A549 (cell line): ENCODE data around the gene LHFPL2. TPM values are rescaled to one million over a fixed set of nuclear protein-coding genes. Genes with fewer than 3 reads are reported as not detected.

Experiments used
- ATAC-seq, 2 experiments: fragments of 200-7000 bp in 1 of 2; fragments of >200 bp in 1 of 2; cut with Nextera tagmentation in 1 of 2; cut with Tn5 transposase in 1 of 2; 3 replicates each; pipeline versions ENCODE4 v1.8.0 to v1.9.1; 2018 to 2020; ENCODE audit warnings: mild to moderate bottlenecking in 1 of 2, moderate library complexity in 1 of 2
- CTCF ChIA-PET: fragments of 300-600 bp; sonication (Branson Sonifier 250); formaldehyde crosslinking; extraction: SDS; loops from one replicate; lab custom pipeline; 2021; ENCODE audit warnings: antibody characterized with exemption, inconsistent platforms; lab: Yijun Ruan, JAX
- POLR2A ChIA-PET: fragments of 350-600 bp; formaldehyde crosslinking; extraction: SDS; loops from one replicate; lab custom pipeline; 2021; ENCODE audit warnings: antibody characterized with exemption, inconsistent platforms; lab: Yijun Ruan, JAX
- DNase-seq, 2 experiments: peaks; one replicate each; pipeline versions ENCODE4 v3.0.0 to v3.0.0-alpha.2; 2011 to 2016; ENCODE audit warnings: low read depth in 1 of 2, low spot score in 1 of 2
- FAIRE-seq: peaks from 2 replicates; lab custom pipeline; 2011; peaks lifted over from hg19 to GRCh38; lab: Jason Lieb, UNC
- H3K27ac ChIP-seq, 2 experiments: fragments of >200 bp; sonication (Bioruptor Twin); formaldehyde crosslinking; 3 replicates each; pipeline ENCODE4 v1.5.1; 2016 to 2017
- H3K4me1 ChIP-seq: fragments of >200 bp; sonication (Bioruptor Twin); formaldehyde crosslinking; 3 replicates; pipeline ENCODE4 v1.6.1; 2016
- H3K4me2 ChIP-seq: fragments of >200 bp; sonication (Bioruptor Twin); formaldehyde crosslinking; 3 replicates; pipeline ENCODE4 v1.6.1; 2016
- H3K4me3 ChIP-seq: fragments of >200 bp; sonication (Bioruptor Twin); formaldehyde crosslinking; 3 replicates; pipeline ENCODE4 v1.5.1; 2016
- H3K9me3 ChIP-seq: fragments of >200 bp; sonication (Bioruptor Twin); formaldehyde crosslinking; 3 replicates; pipeline ENCODE4 v1.6.1; 2016
- ATOH8 ChIP-seq: fragments of 250-450 bp; sonication (Bioruptor Pico); IDR thresholded peaks from 2 replicates; pipeline ENCODE4 v1.5.0; 2020; ENCODE audit warnings: low read depth, mild to moderate bottlenecking, moderate library complexity
- BHLHE40 ChIP-seq: IDR thresholded peaks from 2 replicates; pipeline ENCODE4 v1.6.1; 2012; ENCODE audit warnings: low read depth, low read length, inconsistent platforms
- CBX8 ChIP-seq: fragments of 200-600 bp; sonication (generic); IDR thresholded peaks from 2 replicates; pipeline ENCODE4 v1.6.1; 2016
- CHD4 ChIP-seq: fragments of 200-600 bp; sonication (generic); IDR thresholded peaks from 2 replicates; pipeline ENCODE4 v1.6.1; 2016; ENCODE audit warnings: antibody characterized with exemption, mild to moderate bottlenecking, borderline replicate concordance
- EHF ChIP-seq: fragments of 250-450 bp; sonication (Bioruptor Pico); IDR thresholded peaks from 2 replicates; pipeline ENCODE4 v1.5.0; 2020; ENCODE audit warnings: mild to moderate bottlenecking
- EHMT2 ChIP-seq: fragments of 200-600 bp; sonication (generic); IDR thresholded peaks from 2 replicates; pipeline ENCODE4 v1.6.1; 2016; ENCODE audit warnings: antibody characterized with exemption, low read depth, mild to moderate bottlenecking, moderate library complexity
- ELK1 ChIP-seq: fragments of 150-350 bp; IDR thresholded peaks from 2 replicates; pipeline ENCODE4 v1.6.1; 2014; ENCODE audit warnings: low read depth, mild to moderate bottlenecking, low read length
- EP300 ChIP-seq, 2 experiments: fragments of >200 bp; sonication (Bioruptor Twin); formaldehyde crosslinking; IDR thresholded peaks; 2 replicates in 1 of 2; 3 replicates in 1 of 2; pipeline ENCODE4 v1.6.1; 2016 to 2017
- FOSB ChIP-seq: fragments of 250-450 bp; sonication (Bioruptor Pico); IDR thresholded peaks from 2 replicates; pipeline ENCODE4 v1.5.0; 2020; ENCODE audit warnings: mild to moderate bottlenecking, moderate library complexity
- FOXS1 ChIP-seq: fragments of 250-450 bp; sonication (Bioruptor Pico); IDR thresholded peaks from 2 replicates; pipeline ENCODE4 v1.5.0; 2020; ENCODE audit warnings: mild to moderate bottlenecking, moderate library complexity
- HDAC2 ChIP-seq: fragments of 200-600 bp; sonication (generic); IDR thresholded peaks from 2 replicates; pipeline ENCODE4 v1.6.1; 2016
- HES2 ChIP-seq: fragments of >200 bp; sonication (Bioruptor Twin); formaldehyde crosslinking; IDR thresholded peaks from 2 replicates; pipeline ENCODE4 v1.6.1; 2016
- HOXB13 ChIP-seq: fragments of 250-450 bp; sonication (Bioruptor Pico); IDR thresholded peaks from 2 replicates; pipeline ENCODE4 v1.5.0; 2020; ENCODE audit warnings: low read depth, mild to moderate bottlenecking, moderate library complexity
- KDM1A ChIP-seq: fragments of 200-600 bp; sonication (generic); IDR thresholded peaks from 2 replicates; pipeline ENCODE4 v1.6.1; 2016; ENCODE audit warnings: low read depth, mild to moderate bottlenecking
- MYC ChIP-seq: IDR thresholded peaks from 2 replicates; pipeline ENCODE4 v1.6.1; 2012; ENCODE audit warnings: mild to moderate bottlenecking, inconsistent platforms, low read length, improper control_type of control experiment, borderline replicate concordance
- NPAS2 ChIP-seq: fragments of 250-450 bp; sonication (Bioruptor Pico); IDR thresholded peaks from 2 replicates; pipeline ENCODE4 v1.8.0; 2022; ENCODE audit warnings: mild to moderate bottlenecking, moderate library complexity, borderline replicate concordance
- PBX3 ChIP-seq: IDR thresholded peaks from 2 replicates; pipeline ENCODE4 v1.6.1; 2012
- PHF8 ChIP-seq: fragments of 200-600 bp; sonication (generic); IDR thresholded peaks from 2 replicates; pipeline ENCODE4 v1.6.1; 2016; ENCODE audit warnings: low read depth, mild to moderate bottlenecking, antibody characterized with exemption, moderate library complexity, borderline replicate concordance
- REST ChIP-seq: fragments of 200-600 bp; sonication (generic); IDR thresholded peaks from 2 replicates; pipeline ENCODE4 v1.6.1; 2016; ENCODE audit warnings: antibody characterized with exemption, mild to moderate bottlenecking, moderate library complexity
- RNF2 ChIP-seq: fragments of 200-600 bp; sonication (generic); IDR thresholded peaks from 2 replicates; pipeline ENCODE4 v1.6.1; 2016; ENCODE audit warnings: low read depth, mild to moderate bottlenecking, antibody characterized with exemption, moderate library complexity, borderline replicate concordance
- TFCP2L1 ChIP-seq: fragments of 250-450 bp; sonication (Bioruptor Pico); IDR thresholded peaks from 2 replicates; pipeline ENCODE4 v1.5.0; 2021; ENCODE audit warnings: mild to moderate bottlenecking
- USF2 ChIP-seq: fragments of 450-650 bp; IDR thresholded peaks from 2 replicates; pipeline ENCODE4 v1.6.1; 2014; ENCODE audit warnings: antibody characterized with exemption
- ZFP36 ChIP-seq: fragments of 450-650 bp; IDR thresholded peaks from 2 replicates; pipeline ENCODE4 v1.6.1; 2014; ENCODE audit warnings: borderline replicate concordance; ENCODE audit not compliant: partially characterized antibody
- ZNF302 ChIP-seq: fragments of 250-450 bp; sonication (Bioruptor Pico); IDR thresholded peaks from 2 replicates; pipeline ENCODE4 v1.9.0; 2021; ENCODE audit warnings: inconsistent platforms, mild to moderate bottlenecking, moderate library complexity
- ZSCAN20 ChIP-seq: fragments of 250-450 bp; sonication (Bioruptor Pico); IDR thresholded peaks from 2 replicates; pipeline ENCODE4 v1.8.0; 2022; ENCODE audit warnings: mild to moderate bottlenecking, moderate library complexity
- WGBS: methylation state at CpG from one replicate; pipeline ENCODE4 v1.1.6; 2017; ENCODE audit errors: missing lambda C conversion rate; 5-methylcytosine and 5-hydroxymethylcytosine counted together
- polyA plus RNA-seq, 4 experiments: library from polyadenylated mRNA; depleted of rRNA in 3 of 4; stranded (reverse); fragments of >200 nt; fragmentation: RNase III in 1 of 4; extraction: RNeasy Plus Mini Kit Qiagen cat#74134 plus additional on column Dnase treatment in 1 of 4; gene quantifications; 2 replicates in 3 of 4; 3 replicates in 1 of 4; pipeline ENCODE4 v1.2.3, GENCODE V29; 2011 to 2017

Gene LHFPL2
- polyA plus RNA-seq, 2 of the 4 experiments (the other 2 are of a cell fraction), result 24.9 to 41.7 TPM

- H3K9me3 ChIP-seq, result no peaks in the 10 kb centered on the region
- H3K27ac ChIP-seq, result no peak overlapping the region
- POLR2A ChIA-PET, result no interaction called here
- DNase-seq, result no peak
- H3K4me2 ChIP-seq, result no peak overlapping the region
- TF ChIP-seq HES2 (no peak), RNF2 (no peak), USF2 (no peak), TFCP2L1 (CRISPR knock-in tag) (no peak), ZFP36 (no peak), BHLHE40 (no peak), EP300 (IDR thresholded peaks at IDR 0.05) (no peak), MYC (no peak), ATOH8 (no peak), ZNF302 (CRISPR knock-in tag) (no peak), CHD4 (no peak), FOSB (no peak), HOXB13 (CRISPR knock-in tag) (no peak), KDM1A (no peak)
- no peak for FAIRE-seq
- ATAC-seq, result no peak
- CTCF ChIA-PET, result interaction anchor here (0.8 to 2.5 kb wide), 3 partner anchors 10 to 22 kb away, joined by 4 to 9 read pairs (median 8); no protein-coding TSS in a partner anchor
- peaks cover 32% of the 10 kb centered on the region for H3K4me1 ChIP-seq
- H3K4me3 ChIP-seq, result no peak overlapping the region
- 87% methylated on average over 10 of the region's 10 CpGs for WGBS
These were observed 137.3 kb downstream of the LHFPL2 start for GRCh38 chr5:78511121-78511906.

GRCh38 chr5:78509884-78510769 lies 138.4 kb downstream of the LHFPL2 start:
- DNase-seq, result no peak
- no peak overlapping the region for H3K27ac ChIP-seq
- 92% methylated on average over 36 of the region's 61 CpGs for WGBS
- H3K9me3 ChIP-seq, result no peaks in the 10 kb centered on the region
- H3K4me3 ChIP-seq, result no peak overlapping the region
- ChIA-PET POLR2A (no interaction called here), CTCF (interaction anchor here (1.4 to 3.0 kb wide), 5 partner anchors 8 to 42 kb away, joined by 3 to 13 read pairs (median 8); no protein-coding TSS in a partner anchor)
- H3K4me2 ChIP-seq, result no peak overlapping the region
- no peak for FAIRE-seq
- no peak for ATAC-seq
- H3K4me1 ChIP-seq, result peaks cover 39% of the 10 kb centered on the region
- TF ChIP-seq PHF8, result no peak
- TF ChIP-seq PBX3, result no peak
- no peak for TF ChIP-seq KDM1A
- TF ChIP-seq REST, result no peak
- TF ChIP-seq ELK1, result no peak
- no peak for TF ChIP-seq CBX8
- TF ChIP-seq HOXB13 (CRISPR knock-in tag), result no peak
- no peak for TF ChIP-seq ZSCAN20 (CRISPR knock-in tag)
- TF ChIP-seq EP300 (IDR thresholded peaks at IDR 0.05), result no peak
- TF ChIP-seq NPAS2 (CRISPR knock-in tag), result no peak
- no peak for TF ChIP-seq ZFP36
- no peak for TF ChIP-seq EHMT2
- TF ChIP-seq FOXS1 (CRISPR knock-in tag), result no peak
- no peak for TF ChIP-seq EHF (CRISPR knock-in tag)
- no peak for TF ChIP-seq HDAC2
- TF ChIP-seq FOSB, result no peak
- no peak for TF ChIP-seq HES2
